ENCODE data around the gene MUC3A. TPM values are rescaled to one million over a fixed set of nuclear protein-coding genes. Genes with fewer than 3 reads are reported as not detected.
"Not testable (repeated sequence)": the region's sequence is repeated elsewhere in the genome, so short reads cannot be mapped to it uniquely, and the experiment has no call there.

MUC3A gene
- polyA plus RNA-seq, 6 donors from 2014 or later, result not detected

GRCh38 chr7:100921039-100921438 is 28.3 kb upstream of the MUC3A start:
- H3K36me3 Mint-ChIP-seq, result no peaks in the 10 kb centered on the region
- no peak for ATAC-seq (ENCODE audit: low read depth in 2 of 2)

GRCh38 chr7:100923616-100924015 is 25.7 kb upstream of the MUC3A start:
- H3K36me3 Mint-ChIP-seq; DNase-seq; H3K4me3 Mint-ChIP-seq; H3K27ac Mint-ChIP-seq; H3K9me3 Mint-ChIP-seq; ATAC-seq (ENCODE audit: low read depth in 2 of 2); H3K4me1 Mint-ChIP-seq: not testable (repeated sequence)
- H3K27me3 Mint-ChIP-seq, result peaks cover 14 to 35% (median 29%) of the 10 kb centered on the region in 3 donors

More at GRCh38 chr7:100921039-100921438, 28.3 kb upstream of the MUC3A start:
- Mint-ChIP-seq H3K27ac (no peak overlapping the region), H3K27me3 (peaks cover 21 to 48% (median 33%) of the 10 kb centered on the region in 3 donors), H3K4me1 (peaks cover 0 to 1% (median 0%) of the 10 kb centered on the region in 3 donors), H3K9me3 (no peaks in the 10 kb centered on the region), H3K4me3 (no peak overlapping the region)
- no peak for DNase-seq

- Mint-ChIP-seq H3K4me1 (no peaks in the 10 kb centered on the region), H3K9me3 (peaks cover 5 to 19% (median 16%) of the 10 kb centered on the region in 7 donors), H3K27ac (no peak overlapping the region), H3K36me3 (peaks cover 0 to 8% of the 10 kb centered on the region in 2 donors), H3K27me3 (peaks cover 5 to 23% (median 19%) of the 10 kb centered on the region in 3 donors), H3K4me3 (no peak overlapping the region)
- no peak for ATAC-seq (ENCODE audit: low read depth in 2 of 2)
- DNase-seq, result no peak
Observed at GRCh38 chr7:100929808-100930174, 19.5 kb upstream of the MUC3A start.

DNA sequence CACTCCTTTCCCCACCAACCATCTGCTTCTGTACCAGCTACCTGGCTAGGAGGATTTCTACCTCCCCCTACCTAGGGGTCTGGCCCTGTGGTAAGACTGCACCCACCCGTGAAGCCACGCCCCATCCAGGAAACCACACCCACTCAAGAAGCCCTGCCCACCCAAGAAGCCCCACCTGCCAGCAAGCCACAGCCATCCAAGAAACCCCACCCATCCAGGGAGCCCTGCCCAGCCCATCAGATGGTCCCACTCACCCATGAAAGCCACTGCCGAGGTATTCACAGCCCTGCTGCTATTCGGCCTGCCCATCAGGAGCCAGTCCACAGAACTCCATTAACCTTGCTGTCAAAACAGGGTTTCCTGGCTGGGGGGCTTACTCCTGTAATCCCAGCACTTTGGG is 15.6 kb upstream of the MUC3A start:
- H3K27me3 Mint-ChIP-seq, result peaks cover 11 to 32% (median 26%) of the 10 kb centered on the region in 3 donors
- DNase-seq (no peak), ATAC-seq (ENCODE audit: low read depth in 2 of 2) (no peak)
- peaks cover 0 to 8% of the 10 kb centered on the region in 2 donors for H3K36me3 Mint-ChIP-seq
- peaks cover 5 to 26% (median 18%) of the 10 kb centered on the region in 7 donors for H3K9me3 Mint-ChIP-seq
- H3K4me1 Mint-ChIP-seq, result no peaks in the 10 kb centered on the region
- peak overlapping the region in 1 of 8 donors; percentile 23 for H3K4me3 Mint-ChIP-seq
- H3K27ac Mint-ChIP-seq, result no peak overlapping the region

DNA sequence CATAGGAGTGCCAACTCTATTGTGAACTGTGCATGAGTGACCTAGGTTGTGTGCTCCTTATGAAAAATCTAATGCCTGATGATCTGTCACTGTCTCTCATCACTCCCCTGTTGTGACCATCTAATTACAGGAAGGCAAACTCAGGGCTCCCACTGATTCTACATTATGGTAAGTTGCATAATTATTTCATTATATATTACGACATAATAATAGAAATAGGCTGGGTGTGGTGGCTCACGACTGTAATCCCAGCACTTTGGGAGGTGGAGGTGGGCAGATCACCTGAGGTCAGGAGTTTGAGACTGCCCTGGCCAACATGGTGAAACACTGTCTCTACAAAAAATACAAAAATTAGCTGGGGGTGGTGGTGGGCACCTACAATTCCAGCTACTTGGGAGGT is 14.0 kb upstream of the MUC3A start:
- H3K4me3 Mint-ChIP-seq; DNase-seq; H3K4me1 Mint-ChIP-seq; ATAC-seq (ENCODE audit: low read depth in 2 of 2); H3K27ac Mint-ChIP-seq; H3K36me3 Mint-ChIP-seq: not testable (repeated sequence)
- Mint-ChIP-seq H3K27me3 (peaks cover 11 to 32% (median 26%) of the 10 kb centered on the region in 3 donors), H3K9me3 (peaks cover 5 to 41% (median 31%) of the 10 kb centered on the region in 7 donors)

- Mint-ChIP-seq H3K27me3 (peaks cover 11 to 27% (median 19%) of the 10 kb centered on the region in 3 donors), H3K9me3 (peaks cover 5 to 43% (median 32%) of the 10 kb centered on the region in 7 donors)
- H3K36me3 Mint-ChIP-seq; H3K4me1 Mint-ChIP-seq; DNase-seq; ATAC-seq (ENCODE audit: low read depth in 2 of 2); H3K4me3 Mint-ChIP-seq; H3K27ac Mint-ChIP-seq: not testable (repeated sequence)
Observed at GRCh38 chr7:100936167-100936566, 13.2 kb upstream of the MUC3A start.

- Mint-ChIP-seq H3K9me3 (peaks cover 0 to 27% (median 23%) of the 10 kb centered on the region in 7 donors), H3K4me3 (no peak overlapping the region), H3K27me3 (peaks cover 9 to 38% (median 32%) of the 10 kb centered on the region in 3 donors), H3K4me1 (no peaks in the 10 kb centered on the region), H3K36me3 (peaks cover 0 to 8% of the 10 kb centered on the region in 2 donors), H3K27ac (no peak overlapping the region)
- ATAC-seq (ENCODE audit: low read depth in 2 of 2) (no peak), DNase-seq (no peak)
Observed at GRCh38 chr7:100942045-100942774, 7.1 kb upstream of the MUC3A start.

DNA sequence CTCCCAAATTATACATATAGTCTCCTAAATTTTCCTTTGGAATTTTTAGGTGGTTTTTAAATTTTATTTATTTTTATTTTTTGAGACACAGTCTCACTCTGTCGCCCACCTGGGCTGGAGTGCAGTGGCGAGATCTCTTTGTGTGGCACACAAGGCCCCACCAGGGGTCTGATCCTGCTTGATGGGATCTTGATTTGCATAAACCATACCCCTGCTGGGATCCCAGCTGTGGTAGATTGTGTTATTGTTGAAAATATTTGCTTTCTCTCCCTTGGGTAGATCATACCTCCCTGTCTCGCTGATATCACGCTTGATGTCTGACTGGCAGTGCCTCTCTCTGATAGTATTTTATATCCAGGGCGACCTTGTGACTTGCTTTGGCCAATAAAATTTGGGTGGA is 5.6 kb upstream of the MUC3A start:
- peaks cover 0 to 26% (median 20%) of the 10 kb centered on the region in 7 donors for H3K9me3 Mint-ChIP-seq
- H3K27ac Mint-ChIP-seq, result no peak overlapping the region
- H3K4me1 Mint-ChIP-seq, result no peaks in the 10 kb centered on the region
- DNase-seq, result no peak
- H3K27me3 Mint-ChIP-seq, result peaks cover 9 to 38% (median 32%) of the 10 kb centered on the region in 3 donors
- peaks cover 0 to 8% of the 10 kb centered on the region in 2 donors for H3K36me3 Mint-ChIP-seq
- ATAC-seq (ENCODE audit: low read depth in 2 of 2), result no peak
- no peak overlapping the region for H3K4me3 Mint-ChIP-seq

DNA sequence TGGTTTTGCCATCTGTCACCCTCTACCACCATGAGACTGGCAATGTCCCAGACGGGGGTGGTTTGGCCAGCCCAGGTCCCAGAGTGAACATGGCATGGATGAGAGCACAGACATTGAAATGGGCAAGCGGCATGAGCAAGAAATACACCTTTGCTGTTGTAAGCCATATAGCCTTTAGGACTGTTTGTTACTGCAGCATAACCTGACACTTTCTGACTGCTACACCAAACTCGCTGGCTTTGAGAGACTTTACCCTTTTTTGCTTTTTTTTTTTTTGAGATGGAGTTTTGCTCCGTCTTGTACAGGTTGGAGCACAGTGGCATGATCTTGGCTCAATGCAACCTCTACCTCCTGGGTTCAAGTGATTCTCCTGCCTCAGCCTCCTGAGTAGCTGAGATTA is 5.2 kb upstream of the MUC3A start:
- H3K4me3 Mint-ChIP-seq, result no peak overlapping the region
- no peak overlapping the region for H3K27ac Mint-ChIP-seq
- peaks cover 0 to 8% of the 10 kb centered on the region in 2 donors for H3K36me3 Mint-ChIP-seq
- H3K9me3 Mint-ChIP-seq, result peaks cover 0 to 21% (median 17%) of the 10 kb centered on the region in 7 donors
- ATAC-seq (ENCODE audit: low read depth in 2 of 2) (no peak), DNase-seq (no peak)
- H3K27me3 Mint-ChIP-seq, result peaks cover 9 to 38% (median 32%) of the 10 kb centered on the region in 3 donors
- no peaks in the 10 kb centered on the region for H3K4me1 Mint-ChIP-seq

DNA sequence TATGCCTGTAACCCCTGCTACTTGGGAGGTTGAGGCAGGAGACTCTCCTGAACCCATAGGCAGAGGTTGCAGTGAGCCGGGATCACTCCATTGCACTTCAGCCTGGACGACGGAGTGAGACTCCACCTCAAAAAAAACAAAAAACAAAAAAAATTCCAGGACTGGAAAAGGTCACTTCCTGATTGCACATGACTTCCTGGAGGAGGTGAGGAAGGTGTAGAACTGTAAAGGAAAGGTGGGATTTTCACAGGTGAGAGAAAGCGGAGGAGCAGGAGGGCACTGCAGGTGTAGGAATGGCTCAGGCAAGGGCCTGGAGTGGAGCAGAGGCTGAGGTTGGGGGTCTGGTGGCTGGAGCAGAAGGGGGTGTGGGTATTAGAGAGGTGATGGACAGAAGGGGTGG is 3.2 kb upstream of the MUC3A start:
- peaks cover 19 to 47% (median 43%) of the 10 kb centered on the region in 3 donors for H3K27me3 Mint-ChIP-seq
- H3K27ac Mint-ChIP-seq, result no peak overlapping the region
- no peaks in the 10 kb centered on the region for H3K4me1 Mint-ChIP-seq
- H3K4me3 Mint-ChIP-seq, result peak overlapping the region in 1 of 8 donors; percentile 42
- no peak for ATAC-seq (ENCODE audit: low read depth in 2 of 2)
- peaks cover 0 to 7% (median 5%) of the 10 kb centered on the region in 7 donors for H3K9me3 Mint-ChIP-seq
- no peak for DNase-seq
- H3K36me3 Mint-ChIP-seq, result peaks cover 0 to 8% of the 10 kb centered on the region in 2 donors

DNA sequence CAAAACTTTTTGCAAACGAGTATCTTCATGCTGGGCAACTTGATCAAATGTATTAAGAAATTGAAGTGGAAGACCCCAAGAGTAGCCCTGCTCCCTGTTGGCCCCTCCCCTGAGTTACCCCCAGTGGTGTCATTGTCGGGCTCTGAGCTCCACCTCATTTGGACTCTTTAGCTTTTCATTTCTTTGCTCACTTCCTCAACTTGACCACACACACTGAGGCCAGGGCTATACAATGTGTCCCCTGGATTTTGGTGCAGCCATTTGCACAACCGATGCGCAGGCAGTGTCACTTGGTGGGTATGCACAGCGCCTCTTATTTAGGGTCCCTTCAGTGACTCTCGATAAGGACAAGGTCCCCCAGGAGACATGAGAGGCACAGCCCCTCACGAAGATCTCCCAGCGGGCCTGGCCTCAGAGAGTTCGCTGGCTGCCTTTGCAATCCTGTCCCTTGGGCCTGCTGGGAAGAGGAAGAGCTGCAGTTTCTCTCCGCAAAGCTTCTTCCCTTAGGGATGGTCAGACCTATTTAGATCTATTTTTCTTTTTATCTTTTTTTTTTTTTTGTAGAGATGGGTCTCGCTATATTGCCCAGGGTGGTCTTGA is 2.5 kb upstream of the MUC3A start:
- DNase-seq, result no peak
- H3K4me3 Mint-ChIP-seq, result no peak overlapping the region
- no peak for ATAC-seq (ENCODE audit: low read depth in 2 of 2)
- peaks cover 0 to 8% of the 10 kb centered on the region in 2 donors for H3K36me3 Mint-ChIP-seq
- peak overlapping the region in 1 of 6 donors; percentile 33 for H3K27ac Mint-ChIP-seq
- H3K27me3 Mint-ChIP-seq, result peaks cover 19 to 47% (median 43%) of the 10 kb centered on the region in 3 donors
- peaks cover 0 to 7% (median 4%) of the 10 kb centered on the region in 7 donors for H3K9me3 Mint-ChIP-seq
- no peaks in the 10 kb centered on the region for H3K4me1 Mint-ChIP-seq

DNA sequence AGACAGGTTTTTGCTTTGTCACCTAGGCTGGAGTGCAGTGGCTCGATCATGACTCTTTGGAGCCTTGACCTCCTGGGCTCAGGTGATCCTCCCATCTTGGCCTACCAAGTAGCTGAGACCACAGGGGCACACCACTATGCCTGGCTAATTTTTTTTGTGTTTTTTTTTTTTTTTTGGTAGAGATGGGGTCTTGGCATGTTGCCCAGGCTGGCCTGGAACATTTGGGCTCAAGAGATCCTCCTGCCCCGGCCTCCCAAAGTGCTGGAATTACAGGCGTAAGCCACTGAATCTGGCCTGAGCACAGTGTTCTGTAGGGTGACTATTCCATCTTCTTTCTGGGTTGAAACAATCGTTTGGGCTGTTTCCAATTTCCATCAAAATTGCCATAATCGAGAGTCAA is 1.5 kb upstream of the MUC3A start:
- Mint-ChIP-seq H3K27me3 (peaks cover 19 to 43% (median 39%) of the 10 kb centered on the region in 3 donors), H3K9me3 (peaks cover 0 to 7% (median 3%) of the 10 kb centered on the region in 7 donors), H3K27ac (no peak overlapping the region), H3K4me3 (no peak overlapping the region), H3K36me3 (peaks cover 0 to 8% of the 10 kb centered on the region in 2 donors), H3K4me1 (no peaks in the 10 kb centered on the region)
- ATAC-seq (ENCODE audit: low read depth in 2 of 2) (no peak), DNase-seq (no peak)

DNA sequence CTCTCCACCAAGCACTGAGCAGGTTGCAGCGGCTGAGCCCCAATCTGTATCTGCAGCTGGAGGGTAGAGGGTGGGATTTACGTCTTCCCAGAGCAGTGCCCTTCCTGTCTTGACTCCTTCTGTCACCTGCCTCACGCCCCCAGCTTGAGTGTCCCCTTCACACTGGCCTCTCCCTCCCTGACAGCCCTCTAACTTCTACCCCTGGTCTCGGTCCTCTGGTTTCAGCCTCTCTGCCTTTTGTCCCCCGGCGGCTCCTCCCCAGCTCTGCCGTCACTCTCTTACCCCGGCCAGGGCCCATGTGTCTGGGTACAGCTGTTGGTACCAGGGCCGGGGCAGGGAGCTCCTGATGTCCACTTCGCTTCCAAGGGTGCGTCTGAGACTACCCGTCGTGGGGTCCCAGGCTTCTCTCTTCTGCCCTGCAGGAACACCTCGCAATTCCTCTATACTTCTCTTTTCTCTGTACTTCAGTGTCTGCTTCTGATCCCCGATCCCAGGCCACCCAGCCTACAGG is 654 bp downstream of the MUC3A start:
- Mint-ChIP-seq H3K9me3 (peaks cover 0 to 3% (median 0%) of the 10 kb centered on the region in 7 donors), H3K27me3 (peaks cover 19 to 30% (median 26%) of the 10 kb centered on the region in 3 donors), H3K36me3 (peaks cover 0 to 8% of the 10 kb centered on the region in 2 donors)

More for the DNA sequence above, 654 bp downstream of the MUC3A start:
- ATAC-seq (ENCODE audit: low read depth in 2 of 2), result no peak
- H3K4me3 Mint-ChIP-seq, result no peak overlapping the region
- no peak overlapping the region for H3K27ac Mint-ChIP-seq
- H3K4me1 Mint-ChIP-seq, result no peaks in the 10 kb centered on the region
- no peak for DNase-seq

Measured in naive B cell (primary cell).